ENCODE results near the gene GPX7. TPM values are rescaled to one million over a fixed set of nuclear protein-coding genes. Genes with fewer than 3 reads are reported as not detected.

GPX7 gene
- 22.6 and 57.5 TPM in 2 replicates for total RNA-seq (2014; rRNA removed; shearing (Covaris generic))

GRCh38 chr1:52601991-52602855 is at the start of gene GPX7:
Gene GPX7, plus strand, starts transcription at chr1:52602371. Its CDS starts 39 bp downstream, at chr1:52602410.
- peak; percentile 21 to 59 for DNase-seq (ENCODE audit: low read depth in 1 of 2, low spot score in 2 of 2)
- H3K9me3 ChIP-seq (replicated peaks): no peaks in the 10 kb centered on the region
- peaks cover 6% of the 10 kb centered on the region for H3K36me3 ChIP-seq
- H3K4me1 ChIP-seq (replicated peaks): peaks cover 28% of the 10 kb centered on the region
- peak within 1 kb of the TSS; percentile 71 for H3K27ac ChIP-seq
- peak within 1 kb of the TSS; percentile 51 for H3K4me3 ChIP-seq
- H3K27me3 ChIP-seq (replicated peaks): no peaks in the 10 kb centered on the region

- Histone ChIP-seq H3K27me3 (replicated peaks) (no peaks in the 10 kb centered on the region), H3K4me3 (peak within 1 kb of the TSS; percentile 89), H3K4me1 (replicated peaks) (peaks cover 15% of the 10 kb centered on the region), H3K27ac (peak within 1 kb of the TSS; percentile 87), H3K9me3 (replicated peaks) (no peaks in the 10 kb centered on the region), H3K36me3 (peaks cover 8% of the 10 kb centered on the region)
- peak; percentile 79 to 86 for DNase-seq (ENCODE audit: low read depth in 1 of 2, low spot score in 2 of 2)
These were observed 49.4 kb upstream of the GPX7 start, which contains the start of gene TUT4 for GRCh38 chr1:52552505-52553361. Gene TUT4, minus strand, starts transcription at chr1:52553092. Its CDS starts 26,812 bp downstream, at chr1:52526280.

- DNase-seq (ENCODE audit: low read depth in 1 of 2, low spot score in 2 of 2): peak; percentile 84 to 91
- H3K9me3 ChIP-seq (replicated peaks): no peaks in the 10 kb centered on the region
- H3K27me3 ChIP-seq (replicated peaks): no peaks in the 10 kb centered on the region
- H3K27ac ChIP-seq: peak overlapping the region; percentile 87
- H3K4me3 ChIP-seq: peak overlapping the region; percentile 89
- H3K36me3 ChIP-seq: peaks cover 8% of the 10 kb centered on the region
- peaks cover 15% of the 10 kb centered on the region for H3K4me1 ChIP-seq (replicated peaks)
These were observed 48.6 kb upstream of the GPX7 start for GRCh38 chr1:52553362-52554266.

GRCh38 chr1:52554267-52554640 is 47.9 kb upstream of the GPX7 start:
- DNase-seq (ENCODE audit: low read depth in 1 of 2, low spot score in 2 of 2): no peak
- peaks cover 8% of the 10 kb centered on the region for H3K36me3 ChIP-seq
- H3K4me3 ChIP-seq: peak overlapping the region; percentile 89
- H3K27me3 ChIP-seq (replicated peaks): no peaks in the 10 kb centered on the region
- peaks cover 15% of the 10 kb centered on the region for H3K4me1 ChIP-seq (replicated peaks)
- H3K27ac ChIP-seq: peak overlapping the region; percentile 87; the same call in 1 of the 2 replicates
- H3K9me3 ChIP-seq (replicated peaks): no peaks in the 10 kb centered on the region

GRCh38 chr1:52554756-52555155 is 47.4 kb upstream of the GPX7 start:
- no peak overlapping the region for H3K27ac ChIP-seq
- peaks cover 15% of the 10 kb centered on the region for H3K4me1 ChIP-seq (replicated peaks)
- no peak overlapping the region for H3K4me3 ChIP-seq
- H3K27me3 ChIP-seq (replicated peaks): no peaks in the 10 kb centered on the region
- no peaks in the 10 kb centered on the region for H3K9me3 ChIP-seq (replicated peaks)
- no peak for DNase-seq (ENCODE audit: low read depth in 1 of 2, low spot score in 2 of 2)
- H3K36me3 ChIP-seq: peaks cover 8% of the 10 kb centered on the region

DNA sequence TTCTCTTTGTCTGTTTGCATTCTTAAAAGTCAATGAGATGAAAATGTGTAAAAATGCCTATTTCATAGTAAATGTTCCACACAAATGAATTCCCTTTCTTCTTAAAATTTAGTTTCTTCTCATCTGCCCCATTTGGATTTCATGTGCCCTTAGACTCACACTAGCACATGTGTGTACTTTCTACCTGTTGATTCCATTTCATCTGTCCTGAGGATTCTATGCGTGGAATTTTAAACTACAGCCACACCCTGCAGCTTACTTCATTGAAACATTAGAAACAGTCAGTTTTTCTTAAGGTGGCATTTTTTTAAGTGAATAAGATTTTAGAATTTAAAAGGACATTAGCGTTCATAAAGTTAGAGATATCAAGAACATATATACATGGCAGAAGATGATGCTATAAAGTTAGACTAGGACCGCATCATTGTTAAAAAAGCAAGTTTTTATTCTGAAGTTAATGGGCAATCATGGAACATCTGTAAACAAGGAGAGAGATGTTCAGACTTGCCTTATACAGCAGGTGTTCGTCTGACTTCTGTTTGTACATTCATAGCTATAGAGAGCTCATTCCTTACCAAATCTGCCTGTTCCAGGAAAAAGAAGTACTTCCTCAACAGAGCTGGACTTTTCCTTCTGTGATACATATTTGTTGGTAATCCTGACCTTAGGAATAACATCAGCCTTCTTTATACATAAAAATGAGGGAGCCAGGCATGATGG is 45.4 kb upstream of the GPX7 start:
- Histone ChIP-seq H3K27me3 (replicated peaks) (no peaks in the 10 kb centered on the region), H3K4me1 (replicated peaks) (peaks cover 15% of the 10 kb centered on the region)
- no peak for DNase-seq (ENCODE audit: low read depth in 1 of 2, low spot score in 2 of 2)

DNA sequence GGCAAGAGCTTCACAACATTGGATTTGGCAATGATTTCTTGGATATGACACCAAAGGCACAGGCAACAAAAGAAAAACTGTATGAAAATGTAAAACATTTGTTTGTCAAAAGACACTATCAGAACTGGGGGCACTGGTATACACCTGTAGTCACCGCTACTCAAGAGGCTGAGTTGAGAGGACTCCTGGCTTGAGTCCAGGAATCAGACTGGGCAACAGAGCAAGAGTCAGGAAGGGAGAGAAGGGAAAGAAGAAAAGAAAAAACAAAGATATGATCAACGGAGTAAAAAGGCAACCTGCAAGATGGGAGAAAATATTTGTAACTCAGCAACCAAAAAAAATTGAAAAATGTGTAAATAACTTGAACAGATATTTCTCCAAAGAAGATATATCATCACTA is 43.2 kb upstream of the GPX7 start:
- Histone ChIP-seq H3K27ac (no peak overlapping the region), H3K4me3 (no peak overlapping the region), H3K27me3 (replicated peaks) (no peaks in the 10 kb centered on the region), H3K4me1 (replicated peaks) (peaks cover 11% of the 10 kb centered on the region), H3K36me3 (no peaks in the 10 kb centered on the region), H3K9me3 (replicated peaks) (no peaks in the 10 kb centered on the region)
- DNase-seq (ENCODE audit: low read depth in 1 of 2, low spot score in 2 of 2): no peak

More for the DNA sequence above, 45.4 kb upstream of the GPX7 start:
- Histone ChIP-seq H3K36me3 (peaks cover 8% of the 10 kb centered on the region), H3K4me3 (no peak overlapping the region), H3K27ac (no peak overlapping the region), H3K9me3 (replicated peaks) (no peaks in the 10 kb centered on the region)

DNA sequence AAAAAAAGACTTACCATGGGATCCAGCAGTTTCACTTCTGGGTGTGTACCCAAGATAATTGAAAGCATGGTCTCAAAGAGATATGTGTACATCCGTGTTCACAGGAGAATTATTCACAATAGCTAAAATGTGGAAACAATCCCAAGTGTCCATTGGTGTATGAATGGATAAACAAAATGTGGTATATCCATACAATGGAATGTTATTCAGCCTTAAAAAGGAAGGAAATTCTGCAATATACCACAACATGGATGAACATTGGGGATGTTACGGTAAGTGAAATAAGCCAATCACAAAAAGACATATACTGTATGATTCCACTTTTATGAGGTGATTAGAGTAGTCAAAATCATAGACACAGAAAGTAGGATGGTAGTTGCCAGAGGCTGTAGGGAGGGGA is 42.3 kb upstream of the GPX7 start:
- H3K4me3 ChIP-seq: no peak overlapping the region
- no peak overlapping the region for H3K27ac ChIP-seq
- DNase-seq (ENCODE audit: low read depth in 1 of 2, low spot score in 2 of 2): no peak
- H3K4me1 ChIP-seq (replicated peaks): peaks cover 1% of the 10 kb centered on the region
- H3K9me3 ChIP-seq (replicated peaks): no peaks in the 10 kb centered on the region
- H3K36me3 ChIP-seq: no peaks in the 10 kb centered on the region
- H3K27me3 ChIP-seq (replicated peaks): no peaks in the 10 kb centered on the region

- Histone ChIP-seq H3K27ac (no peak overlapping the region), H3K4me1 (replicated peaks) (no peaks in the 10 kb centered on the region), H3K4me3 (no peak overlapping the region), H3K36me3 (no peaks in the 10 kb centered on the region), H3K27me3 (replicated peaks) (no peaks in the 10 kb centered on the region), H3K9me3 (replicated peaks) (no peaks in the 10 kb centered on the region)
- no peak for DNase-seq (ENCODE audit: low read depth in 1 of 2, low spot score in 2 of 2)
These were observed 39.4 kb upstream of the GPX7 start for GRCh38 chr1:52562766-52563165.

GRCh38 chr1:52567943-52568342 is 34.2 kb upstream of the GPX7 start:
- DNase-seq (ENCODE audit: low read depth in 1 of 2, low spot score in 2 of 2): no peak
- Histone ChIP-seq H3K4me1 (replicated peaks) (0 out of 2 replicates have a peak, but pooled peaks cover 3% of the 10 kb centered on the region), H3K36me3 (no peaks in the 10 kb centered on the region), H3K27me3 (replicated peaks) (no peaks in the 10 kb centered on the region), H3K4me3 (no peak overlapping the region), H3K27ac (no peak overlapping the region), H3K9me3 (replicated peaks) (no peaks in the 10 kb centered on the region)

DNA sequence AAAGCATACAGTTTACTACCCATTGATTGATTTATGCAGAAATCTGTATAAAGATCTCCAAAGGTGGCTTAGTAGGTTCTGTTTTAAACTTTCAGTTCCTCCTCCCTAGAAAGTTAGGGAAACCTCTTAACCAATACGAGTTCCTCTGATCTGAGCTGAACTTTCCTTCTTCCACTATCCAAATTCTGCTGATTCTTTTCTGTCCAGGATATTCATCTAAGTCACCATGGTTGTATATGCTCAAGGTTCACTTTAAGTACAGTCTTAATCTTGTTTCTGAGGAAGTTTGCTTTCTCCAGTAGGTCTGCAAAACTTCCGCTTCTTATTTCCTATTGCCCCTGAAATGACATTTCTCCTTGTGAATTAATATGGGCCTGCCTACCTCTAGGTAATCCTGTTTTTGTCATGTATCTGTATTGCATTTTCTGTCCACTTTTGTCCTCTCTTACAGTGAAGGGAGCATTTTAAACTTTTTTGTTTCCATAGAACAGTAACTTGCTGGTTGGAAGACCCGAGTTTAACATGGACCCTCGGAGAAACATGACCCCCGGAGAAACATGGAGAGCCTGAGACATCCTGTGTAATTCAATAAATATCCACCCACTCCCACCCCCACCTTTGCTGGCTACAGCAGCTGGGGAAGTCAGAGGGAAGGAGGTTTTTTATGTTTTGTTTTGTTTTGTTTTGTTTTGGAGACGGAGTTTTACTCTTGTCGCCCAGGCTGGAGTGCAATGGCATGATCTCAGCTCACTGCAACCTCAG is 32.5 kb upstream of the GPX7 start:
- no peak for DNase-seq (ENCODE audit: low read depth in 1 of 2, low spot score in 2 of 2)
- H3K9me3 ChIP-seq (replicated peaks): no peaks in the 10 kb centered on the region
- peaks cover 10% of the 10 kb centered on the region for H3K4me1 ChIP-seq (replicated peaks)
- H3K27ac ChIP-seq: no peak overlapping the region
- no peaks in the 10 kb centered on the region for H3K36me3 ChIP-seq
- no peaks in the 10 kb centered on the region for H3K27me3 ChIP-seq (replicated peaks)
- no peak overlapping the region for H3K4me3 ChIP-seq

DNA sequence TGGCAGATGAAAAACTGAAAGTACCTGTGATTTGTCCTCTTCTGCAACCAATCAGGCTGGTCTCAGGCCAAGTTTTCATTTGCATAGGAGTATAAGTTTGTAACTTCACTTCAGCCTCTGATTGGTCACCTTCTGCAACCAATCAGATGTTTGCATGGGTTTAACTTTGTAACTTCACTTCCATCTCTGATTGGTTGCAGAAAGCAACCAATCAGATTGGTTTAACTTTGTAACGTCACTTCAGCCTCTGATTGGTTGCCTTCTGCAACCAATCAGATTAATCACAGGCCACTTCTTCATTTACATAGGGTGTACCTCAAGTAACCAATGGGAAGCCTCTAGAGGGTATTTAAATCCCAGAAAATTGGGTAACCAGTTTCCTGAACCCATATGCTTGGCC is 30.4 kb upstream of the GPX7 start:
- Histone ChIP-seq H3K9me3 (replicated peaks) (no peaks in the 10 kb centered on the region), H3K36me3 (no peaks in the 10 kb centered on the region), H3K4me3 (no peak overlapping the region), H3K4me1 (replicated peaks) (peaks cover 22% of the 10 kb centered on the region), H3K27ac (no peak overlapping the region), H3K27me3 (replicated peaks) (no peaks in the 10 kb centered on the region)
- no peak for DNase-seq (ENCODE audit: low read depth in 1 of 2, low spot score in 2 of 2)
